A549 treated with GW870086 at 1 μM for 4 hours (cell line): Measurements from ENCODE around the gene LRRC14B. TPM values are rescaled to one million over a fixed set of nuclear protein-coding genes. Genes with fewer than 3 reads are reported as not detected.

Experiments used
- total RNA-seq: library from RNA; stranded (reverse); fragments of 200-300 nt; extraction: Qiagen RNA extraction; gene quantifications from 5 replicates; pipeline ENCODE4 v1.2.3, GENCODE V29; 2022; ENCODE audit warnings: low read depth

Gene LRRC14B
- total RNA-seq, result not detected in 5 replicates

GRCh38 chr5:191036-191948 is at the start of gene LRRC14B:
TSS of gene LRRC14B (plus strand) at chr5:191495. CDS start at chr5:191539, 44 bp downstream.

GRCh38 chr5:217494-218456 is 26.5 kb downstream of the LRRC14B start, which contains the start of the genes CCDC127 and SDHA:
TSS of gene CCDC127 (minus strand) at chr5:218153. CDS start at chr5:216849, 1,304 bp downstream.
TSS of gene SDHA (plus strand) at chr5:218320. CDS start at chr5:218356, 36 bp downstream.

Other genes starting within 250 kb of the LRRC14B start
- gene PLEKHG4B, start 99.3 kb upstream of the LRRC14B start, total RNA-seq, result 0.77 to 1.6 TPM (median 1.1 TPM) in 5 replicates
- gene CCDC127, start 26.7 kb downstream of the LRRC14B start, total RNA-seq, result 5.1 to 5.8 TPM (median 5.6 TPM) in 5 replicates
- 99.4 to 122 TPM (median 118 TPM) in 5 replicates for gene SDHA, start 26.8 kb downstream of the LRRC14B start, total RNA-seq
- 174 to 198 TPM (median 188 TPM) in 5 replicates for gene PDCD6, start 80.2 kb downstream of the LRRC14B start, total RNA-seq
- gene AHRR, start 130.2 kb downstream of the LRRC14B start, total RNA-seq, result 4.1 to 4.7 TPM (median 4.3 TPM) in 5 replicates